Activated T-helper 1 cell treated with anti-CD3 and anti-CD28 coated beads, Interleukin-12 subunit alpha, Interleukin-12 subunit beta, Interleukin-2, Interleukin-4 antibody, amounts not matched to agents 30 ng/mL and 10 ng/mL and 1 ng/mL, durations not matched to agents 14 hours and 24 hours and 36 hours (primary cell): ENCODE results near the gene NAT10. TPM values are rescaled to one million over a fixed set of nuclear protein-coding genes. Genes with fewer than 3 reads are reported as not detected.

Experiments used
- DNase-seq: peaks from one replicate; pipeline ENCODE4 v3.0.0; 2021; ENCODE audit warnings: low spot score
- H3K27ac Mint-ChIP-seq: one replicate; pipeline ENCODE4 v1.8.0; 2021; ENCODE audit warnings: mild to moderate bottlenecking, mixed read lengths
- H3K27me3 Mint-ChIP-seq: one replicate; pipeline ENCODE4 v1.8.0; 2022; ENCODE audit warnings: mild to moderate bottlenecking, moderate library complexity, mixed read lengths; ENCODE audit not compliant: insufficient read depth
- H3K36me3 Mint-ChIP-seq: one replicate; pipeline ENCODE4 v1.8.0; 2021; ENCODE audit warnings: low read depth, mixed read lengths
- H3K4me1 Mint-ChIP-seq: one replicate; pipeline ENCODE4 v1.8.0; 2021; ENCODE audit warnings: low read depth, mixed read lengths
- H3K4me3 Mint-ChIP-seq: one replicate; pipeline ENCODE4 v1.8.0; 2021; ENCODE audit warnings: mild to moderate bottlenecking, moderate library complexity, mixed read lengths
- H3K9me3 Mint-ChIP-seq: one replicate; pipeline ENCODE4 v1.8.0; 2021; ENCODE audit warnings: mixed read lengths
- intact Hi-C: fragments of 100-400 bp; cut with micrococcal nuclease; formaldehyde crosslinking; loops from one replicate; pipeline ENCODE4 v1.15.1; 2024
- total RNA-seq: library from RNA; stranded (reverse); gene quantifications from 2 replicates; pipeline ENCODE4 v1.2.3, GENCODE V29; 2022

NAT10 gene
- total RNA-seq, 1 donor from 2014 or later, result 158 TPM

- DNase-seq, result no peak
- H3K4me1 Mint-ChIP-seq, result no peaks in the 10 kb centered on the region
- H3K4me3 Mint-ChIP-seq, result no peak overlapping the region
- no peaks in the 10 kb centered on the region for H3K27me3 Mint-ChIP-seq
- H3K9me3 Mint-ChIP-seq, result no peaks in the 10 kb centered on the region
- intact Hi-C loops, result no loop called here
- no peak overlapping the region for H3K27ac Mint-ChIP-seq
- peaks cover 43% of the 10 kb centered on the region for H3K36me3 Mint-ChIP-seq
Measured at GRCh38 chr11:34146411-34146810, 41.0 kb downstream of the NAT10 start.

- Mint-ChIP-seq H3K4me3 (no peak overlapping the region), H3K36me3 (peaks cover 38% of the 10 kb centered on the region), H3K27ac (no peak overlapping the region), H3K27me3 (no peaks in the 10 kb centered on the region), H3K9me3 (no peaks in the 10 kb centered on the region), H3K4me1 (no peaks in the 10 kb centered on the region)
- intact Hi-C loops, result no loop called here
- DNase-seq, result no peak
Measured at GRCh38 chr11:34146866-34147265, 41.4 kb downstream of the NAT10 start.

GRCh38 chr11:34147581-34147980, 42.2 kb downstream of the NAT10 start:
- Mint-ChIP-seq H3K4me3 (no peak overlapping the region), H3K9me3 (no peaks in the 10 kb centered on the region), H3K36me3 (peaks cover 36% of the 10 kb centered on the region), H3K27ac (no peak overlapping the region), H3K27me3 (no peaks in the 10 kb centered on the region), H3K4me1 (no peaks in the 10 kb centered on the region)
- intact Hi-C loops, result no loop called here
- DNase-seq, result no peak

- Mint-ChIP-seq H3K4me3 (no peak overlapping the region), H3K36me3 (peaks cover 31% of the 10 kb centered on the region), H3K4me1 (no peaks in the 10 kb centered on the region), H3K27me3 (no peaks in the 10 kb centered on the region), H3K27ac (no peak overlapping the region), H3K9me3 (no peaks in the 10 kb centered on the region)
- no peak for DNase-seq
- intact Hi-C loops, result no loop called here
Measured at GRCh38 chr11:34148504-34149165, 43.2 kb downstream of the NAT10 start.

GRCh38 chr11:34149274-34149673, 43.8 kb downstream of the NAT10 start:
- Mint-ChIP-seq H3K27me3 (no peaks in the 10 kb centered on the region), H3K4me3 (no peak overlapping the region), H3K36me3 (peaks cover 31% of the 10 kb centered on the region)

GRCh38 chr11:34149786-34150185, 44.4 kb downstream of the NAT10 start:
- no peak for DNase-seq
- Mint-ChIP-seq H3K4me3 (no peak overlapping the region), H3K27me3 (no peaks in the 10 kb centered on the region), H3K9me3 (no peaks in the 10 kb centered on the region), H3K4me1 (no peaks in the 10 kb centered on the region), H3K27ac (no peak overlapping the region), H3K36me3 (peaks cover 31% of the 10 kb centered on the region)
- intact Hi-C loops, result no loop called here

More at GRCh38 chr11:34149274-34149673, 43.8 kb downstream of the NAT10 start:
- intact Hi-C loops, result no loop called here
- H3K4me1 Mint-ChIP-seq, result no peaks in the 10 kb centered on the region
- DNase-seq, result no peak
- no peaks in the 10 kb centered on the region for H3K9me3 Mint-ChIP-seq
- no peak overlapping the region for H3K27ac Mint-ChIP-seq

GRCh38 chr11:34150494-34151151, 45.2 kb downstream of the NAT10 start:
- intact Hi-C loops, result no loop called here
- Mint-ChIP-seq H3K36me3 (peaks cover 27% of the 10 kb centered on the region), H3K4me1 (no peaks in the 10 kb centered on the region), H3K27ac (no peak overlapping the region), H3K4me3 (no peak overlapping the region), H3K9me3 (no peaks in the 10 kb centered on the region), H3K27me3 (no peaks in the 10 kb centered on the region)
- DNase-seq, result no peak

GRCh38 chr11:34151166-34151565, 45.7 kb downstream of the NAT10 start:
- Mint-ChIP-seq H3K4me1 (no peaks in the 10 kb centered on the region), H3K4me3 (no peak overlapping the region), H3K9me3 (no peaks in the 10 kb centered on the region), H3K36me3 (peaks cover 21% of the 10 kb centered on the region), H3K27ac (no peak overlapping the region), H3K27me3 (no peaks in the 10 kb centered on the region)
- intact Hi-C loops, result no loop called here
- no peak for DNase-seq

- Mint-ChIP-seq H3K9me3 (no peaks in the 10 kb centered on the region), H3K4me3 (no peak overlapping the region), H3K4me1 (no peaks in the 10 kb centered on the region), H3K36me3 (peaks cover 17% of the 10 kb centered on the region), H3K27ac (no peak overlapping the region), H3K27me3 (no peaks in the 10 kb centered on the region)
- no peak for DNase-seq
- intact Hi-C loops, result no loop called here
Measured at GRCh38 chr11:34151916-34152845, 46.8 kb downstream of the NAT10 start.

- Mint-ChIP-seq H3K27ac (peak overlapping the region; percentile 40), H3K9me3 (no peaks in the 10 kb centered on the region), H3K36me3 (peaks cover 10% of the 10 kb centered on the region), H3K4me3 (no peak overlapping the region), H3K4me1 (peaks cover 9% of the 10 kb centered on the region), H3K27me3 (no peaks in the 10 kb centered on the region)
- DNase-seq, result no peak
- intact Hi-C loops, result no loop called here
Measured at GRCh38 chr11:34154059-34154875, 48.8 kb downstream of the NAT10 start.

- intact Hi-C loops, result no loop called here
- DNase-seq, result no peak
- Mint-ChIP-seq H3K9me3 (no peaks in the 10 kb centered on the region), H3K4me3 (no peak overlapping the region), H3K27ac (no peak overlapping the region), H3K27me3 (no peaks in the 10 kb centered on the region), H3K36me3 (peaks cover 14% of the 10 kb centered on the region), H3K4me1 (peaks cover 9% of the 10 kb centered on the region)
Measured at GRCh38 chr11:34155057-34155756, 49.8 kb downstream of the NAT10 start.

- no peak for DNase-seq
- Mint-ChIP-seq H3K36me3 (peaks cover 15% of the 10 kb centered on the region), H3K4me3 (no peak overlapping the region), H3K27ac (no peak overlapping the region), H3K9me3 (no peaks in the 10 kb centered on the region), H3K27me3 (no peaks in the 10 kb centered on the region), H3K4me1 (peaks cover 9% of the 10 kb centered on the region)
- intact Hi-C loops, result no loop called here
Measured at GRCh38 chr11:34155757-34156062, 50.3 kb downstream of the NAT10 start.
